Ishikawa (cell line): ENCODE data around the gene JMY.

Experiments
- EP300 ChIP-seq: IDR thresholded peaks from 2 replicates; pipeline ENCODE4 v1.6.1; 2012; ENCODE audit warnings: borderline replicate concordance
- RAD21 ChIP-seq: IDR thresholded peaks from 2 replicates; pipeline ENCODE4 v1.6.1; 2012; ENCODE audit warnings: low read depth

- TF ChIP-seq EP300 (no peak), RAD21 (no peak)
These were observed 22.9 kb downstream of the JMY start for GRCh38 chr5:79258801-79259200.
